Glutamatergic neuron (in vitro differentiated cells): ENCODE data around the gene ZMYND11. TPM values are rescaled to one million over a fixed set of nuclear protein-coding genes. Genes with fewer than 3 reads are reported as not detected.

Experiments
- DNase-seq: peaks from one replicate; pipeline ENCODE4 v3.0.0; 2022
- H3K27ac Mint-ChIP-seq: one replicate; pipeline ENCODE4 v1.8.0; 2020; ENCODE audit warnings: mild to moderate bottlenecking, mixed read lengths, inconsistent platforms; ENCODE audit not compliant: unreplicated experiment
- H3K27me3 Mint-ChIP-seq: one replicate; pipeline ENCODE4 v1.8.0; 2020; ENCODE audit warnings: mild to moderate bottlenecking, moderate library complexity, mixed read lengths, inconsistent platforms; ENCODE audit not compliant: unreplicated experiment
- H3K36me3 Mint-ChIP-seq: one replicate; pipeline ENCODE4 v1.8.0; 2020; ENCODE audit warnings: mild to moderate bottlenecking, mixed read lengths, inconsistent platforms; ENCODE audit not compliant: unreplicated experiment
- H3K4me1 Mint-ChIP-seq: one replicate; pipeline ENCODE4 v1.8.0; 2020; ENCODE audit warnings: mild to moderate bottlenecking, low read depth, mixed read lengths, inconsistent platforms; ENCODE audit not compliant: unreplicated experiment
- H3K4me3 Mint-ChIP-seq: one replicate; pipeline ENCODE4 v1.8.0; 2020; ENCODE audit warnings: mild to moderate bottlenecking, mixed read lengths, inconsistent platforms; ENCODE audit not compliant: unreplicated experiment
- H3K9me3 Mint-ChIP-seq: one replicate; pipeline ENCODE4 v1.8.0; 2020; ENCODE audit warnings: mild to moderate bottlenecking, moderate library complexity, mixed read lengths, inconsistent platforms; ENCODE audit not compliant: unreplicated experiment
- total RNA-seq: library from RNA; stranded (reverse); fragmentation: NEBNext Ultra II Directional; extraction: Animal tissue kit (Norgen Biotek cat#: 25700); gene quantifications from one replicate; pipeline ENCODE4 v1.2.1, GENCODE V29; 2021; ENCODE audit not compliant: unreplicated experiment
- TF ChIP-seq, protein P1 (sequence below): fragments of 200-600 bp; sonication (generic); IDR thresholded peaks from one replicate; pipeline ENCODE4 v1.5.0; 2021; ENCODE audit not compliant: partially characterized antibody, unreplicated experiment

Gene ZMYND11
- total RNA-seq, 1 donor from 2014 or later: 26.6 TPM

DNA sequence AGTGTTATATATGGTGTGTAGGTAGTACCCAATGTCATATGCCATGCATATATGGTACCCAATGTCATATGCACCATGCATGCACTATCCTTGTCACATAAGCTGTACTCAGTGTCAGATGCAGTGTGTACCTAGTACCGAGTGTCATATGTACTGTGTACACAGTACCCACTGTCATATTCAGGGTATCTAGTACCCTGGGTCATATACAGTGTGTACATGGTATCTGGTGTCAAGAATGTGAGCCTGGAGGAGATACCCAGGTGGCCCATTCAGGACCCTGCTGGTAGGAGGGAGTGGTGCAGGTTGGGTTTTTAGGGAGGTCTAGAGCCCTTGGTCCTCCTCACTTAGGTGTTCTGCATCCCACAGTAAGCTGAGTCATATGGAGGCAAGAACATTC is 1.8 kb downstream of the ZMYND11 start:
- peaks cover 2% of the 10 kb centered on the region for H3K4me1 Mint-ChIP-seq
- peak overlapping the region; percentile 86 for H3K4me3 Mint-ChIP-seq
- H3K27ac Mint-ChIP-seq: no peak overlapping the region
- H3K9me3 Mint-ChIP-seq: peaks cover 10% of the 10 kb centered on the region
- peaks cover 6% of the 10 kb centered on the region for H3K27me3 Mint-ChIP-seq
- H3K36me3 Mint-ChIP-seq: no peaks in the 10 kb centered on the region
- TF ChIP-seq, protein P1, sequence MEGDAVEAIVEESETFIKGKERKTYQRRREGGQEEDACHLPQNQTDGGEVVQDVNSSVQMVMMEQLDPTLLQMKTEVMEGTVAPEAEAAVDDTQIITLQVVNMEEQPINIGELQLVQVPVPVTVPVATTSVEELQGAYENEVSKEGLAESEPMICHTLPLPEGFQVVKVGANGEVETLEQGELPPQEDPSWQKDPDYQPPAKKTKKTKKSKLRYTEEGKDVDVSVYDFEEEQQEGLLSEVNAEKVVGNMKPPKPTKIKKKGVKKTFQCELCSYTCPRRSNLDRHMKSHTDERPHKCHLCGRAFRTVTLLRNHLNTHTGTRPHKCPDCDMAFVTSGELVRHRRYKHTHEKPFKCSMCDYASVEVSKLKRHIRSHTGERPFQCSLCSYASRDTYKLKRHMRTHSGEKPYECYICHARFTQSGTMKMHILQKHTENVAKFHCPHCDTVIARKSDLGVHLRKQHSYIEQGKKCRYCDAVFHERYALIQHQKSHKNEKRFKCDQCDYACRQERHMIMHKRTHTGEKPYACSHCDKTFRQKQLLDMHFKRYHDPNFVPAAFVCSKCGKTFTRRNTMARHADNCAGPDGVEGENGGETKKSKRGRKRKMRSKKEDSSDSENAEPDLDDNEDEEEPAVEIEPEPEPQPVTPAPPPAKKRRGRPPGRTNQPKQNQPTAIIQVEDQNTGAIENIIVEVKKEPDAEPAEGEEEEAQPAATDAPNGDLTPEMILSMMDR: peak; percentile 66
- DNase-seq: peak; percentile 43

DNA sequence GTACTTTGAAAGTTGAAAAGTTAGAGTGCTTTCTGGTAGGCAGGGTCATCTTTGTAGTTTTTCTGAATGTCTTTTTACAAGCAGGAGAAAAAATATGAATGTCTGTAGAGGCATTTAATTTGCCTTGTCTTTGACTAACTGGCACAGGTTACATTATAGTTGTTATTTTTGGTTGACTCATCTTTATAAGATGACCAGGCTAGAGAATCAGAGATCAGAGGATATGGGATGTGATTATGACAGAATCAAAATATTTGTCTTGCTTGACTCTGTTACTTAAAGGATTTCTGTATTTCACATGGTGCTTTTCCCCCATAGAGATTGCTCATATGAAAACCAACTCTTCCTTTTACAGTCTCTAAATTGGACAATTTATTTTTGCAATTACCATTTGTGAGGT is 2.4 kb downstream of the ZMYND11 start:
- Mint-ChIP-seq H3K4me1 (peaks cover 2% of the 10 kb centered on the region), H3K27ac (no peak overlapping the region), H3K27me3 (peaks cover 6% of the 10 kb centered on the region), H3K4me3 (no peak overlapping the region), H3K9me3 (peaks cover 10% of the 10 kb centered on the region), H3K36me3 (no peaks in the 10 kb centered on the region)
- TF ChIP-seq, protein P1: no peak
- no peak for DNase-seq

DNA sequence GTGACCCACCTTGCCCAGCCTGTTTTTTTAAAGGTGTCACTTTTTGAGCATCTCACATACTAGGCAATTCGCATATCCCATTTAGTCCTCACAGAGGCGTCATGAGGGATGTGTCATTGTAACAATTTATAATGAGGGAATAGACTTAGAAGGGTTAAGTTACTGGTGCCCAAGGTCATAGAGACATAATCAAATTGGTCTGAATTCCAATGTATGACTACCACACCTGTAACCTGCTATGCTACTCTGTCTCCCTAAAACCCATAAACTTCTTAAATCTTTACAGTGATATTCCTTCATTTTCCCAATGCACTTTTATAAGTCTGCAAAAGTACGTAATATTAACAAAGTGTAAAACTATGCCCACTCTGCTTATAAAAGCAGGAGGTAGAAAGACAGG is 7.1 kb downstream of the ZMYND11 start:
- no peak for DNase-seq
- H3K9me3 Mint-ChIP-seq: peaks cover 2% of the 10 kb centered on the region
- H3K4me3 Mint-ChIP-seq: no peak overlapping the region
- TF ChIP-seq, protein P1: no peak
- H3K36me3 Mint-ChIP-seq: no peaks in the 10 kb centered on the region
- H3K27ac Mint-ChIP-seq: no peak overlapping the region
- no peaks in the 10 kb centered on the region for H3K4me1 Mint-ChIP-seq
- H3K27me3 Mint-ChIP-seq: no peaks in the 10 kb centered on the region

- TF ChIP-seq, protein P1: no peak
- H3K4me1 Mint-ChIP-seq: peaks cover 4% of the 10 kb centered on the region
- H3K27ac Mint-ChIP-seq: no peak overlapping the region
- peaks cover 3% of the 10 kb centered on the region for H3K9me3 Mint-ChIP-seq
- DNase-seq: no peak
- H3K36me3 Mint-ChIP-seq: peaks cover 11% of the 10 kb centered on the region
- H3K27me3 Mint-ChIP-seq: no peaks in the 10 kb centered on the region
- no peak overlapping the region for H3K4me3 Mint-ChIP-seq
Observed at GRCh38 chr10:152915-153314, 17.7 kb downstream of the ZMYND11 start.

- H3K9me3 Mint-ChIP-seq: peaks cover 3% of the 10 kb centered on the region
- TF ChIP-seq, protein P1: no peak
- peak overlapping the region; percentile 1 for H3K27ac Mint-ChIP-seq
- DNase-seq: no peak
- no peaks in the 10 kb centered on the region for H3K27me3 Mint-ChIP-seq
- peaks cover 4% of the 10 kb centered on the region for H3K4me1 Mint-ChIP-seq
- peaks cover 11% of the 10 kb centered on the region for H3K36me3 Mint-ChIP-seq
- H3K4me3 Mint-ChIP-seq: no peak overlapping the region
Observed at GRCh38 chr10:154348-154747, 19.1 kb downstream of the ZMYND11 start.
